Sigmoid colon (tissue), 4 donors: ENCODE measurements around the gene SCT.

Source experiments
- CTCF ChIP-seq, 4 experiments: fragments of 450-650 bp in 3 of 4; fragments of 200-600 bp in 1 of 4; IDR thresholded peaks; one replicate each; pipeline ENCODE4 v1.5.1; 2016 to 2019; ENCODE audit warnings: antibody characterized with exemption in 4 of 4, mild to moderate bottlenecking in 3 of 4, moderate library complexity in 2 of 4
- EP300 ChIP-seq, 4 donors: sonication (generic); formaldehyde crosslinking; IDR thresholded peaks; one replicate each; pipeline ENCODE4 v1.6.1; 2017; ENCODE audit warnings: antibody characterized with exemption in 4 of 4
- POLR2A ChIP-seq, 2 donors: fragments of 450-650 bp; IDR thresholded peaks; one replicate each; pipeline ENCODE4 v1.6.1; 2016; ENCODE audit warnings: antibody characterized with exemption in 2 of 2, mild to moderate bottlenecking in 2 of 2, moderate library complexity in 2 of 2

GRCh38 chr11:614623-615503 is 12.1 kb downstream of the SCT start:
- TF ChIP-seq POLR2A (IDR thresholded peaks at IDR 0.05), result no peak
- TF ChIP-seq CTCF (IDR thresholded peaks at IDR 0.05), result no peak
- no peak for TF ChIP-seq EP300 (IDR thresholded peaks at IDR 0.05)
